Mesenchymal stem cell (in vitro differentiated cells and primary cell): ENCODE results near the gene SCARB2.

Source experiments
- DNase-seq: peaks from one replicate; pipeline ENCODE4 v3.0.0-alpha.2; 2013
- H2AFZ ChIP-seq: one replicate; pipeline ENCODE4 v1.6.1; 2013; ENCODE audit warnings: low read depth, mild to moderate bottlenecking, control low read depth, inconsistent platforms, low read length, moderate library complexity
- H2AK5ac ChIP-seq: 2 replicates; pipeline ENCODE4 v1.6.1; 2013; ENCODE audit warnings: low read length, moderate library complexity, mild to moderate bottlenecking, inconsistent platforms; ENCODE audit not compliant: severe bottlenecking
- H2BK120ac ChIP-seq: one replicate; pipeline ENCODE4 v1.6.1; 2013; ENCODE audit warnings: low read depth, mild to moderate bottlenecking, inconsistent platforms, low read length, moderate library complexity
- H2BK12ac ChIP-seq, 2 experiments: one replicate each; pipeline ENCODE4 v1.6.1; 2013; ENCODE audit warnings: inconsistent platforms in 2 of 2, low read length in 2 of 2, mild to moderate bottlenecking in 2 of 2, moderate library complexity in 2 of 2, control low read depth in 1 of 2
- H2BK15ac ChIP-seq: one replicate; pipeline ENCODE4 v1.6.1; 2013; ENCODE audit warnings: mild to moderate bottlenecking, low read depth, inconsistent platforms; ENCODE audit not compliant: poor library complexity, severe bottlenecking
- H2BK5ac ChIP-seq: 2 replicates; pipeline ENCODE4 v1.6.1; 2013; ENCODE audit warnings: low read depth, mild to moderate bottlenecking, low read length, control low read depth, inconsistent platforms; ENCODE audit not compliant: poor library complexity, severe bottlenecking
- H3K14ac ChIP-seq, 2 experiments: one replicate each; pipeline ENCODE4 v1.6.1; 2013; ENCODE audit warnings: inconsistent platforms in 2 of 2, low read length in 2 of 2, control low read depth in 1 of 2, mild to moderate bottlenecking in 1 of 2, moderate library complexity in 1 of 2
- H3K18ac ChIP-seq, 2 experiments: one replicate each; pipeline ENCODE4 v1.6.1; 2013; ENCODE audit warnings: inconsistent platforms in 2 of 2, low read length in 2 of 2, control low read depth in 1 of 2, low read depth in 1 of 2, mild to moderate bottlenecking in 1 of 2
- H3K23ac ChIP-seq, 2 experiments: one replicate each; pipeline ENCODE4 v1.6.1; 2013; ENCODE audit warnings: inconsistent platforms in 2 of 2, low read length in 2 of 2, mild to moderate bottlenecking in 2 of 2, moderate library complexity in 2 of 2, control low read depth in 1 of 2
- H3K27ac ChIP-seq: 2 replicates; pipeline ENCODE4 v1.5.1; 2013; ENCODE audit warnings: mild to moderate bottlenecking, moderate library complexity, low read length, control low read depth, inconsistent platforms; ENCODE audit not compliant: poor library complexity, severe bottlenecking
- H3K27me3 ChIP-seq, 2 experiments: 2 replicates each; pipeline versions ENCODE4 v1.6.1 to v1.7.0; 2013; ENCODE audit warnings: low read length in 2 of 2, mild to moderate bottlenecking in 2 of 2, moderate library complexity in 2 of 2, control low read depth in 1 of 2, inconsistent platforms in 1 of 2; ENCODE audit not compliant: control insufficient read depth in 1 of 2, insufficient read depth in 1 of 2
- H3K36me3 ChIP-seq, 2 experiments: 2 replicates each; pipeline versions ENCODE4 v1.6.1 to v1.7.0; 2013; ENCODE audit warnings: low read length in 2 of 2, control low read depth in 1 of 2, inconsistent platforms in 1 of 2, low read depth in 1 of 2, mild to moderate bottlenecking in 1 of 2; ENCODE audit not compliant: insufficient read depth in 2 of 2, control insufficient read depth in 1 of 2
- H3K4ac ChIP-seq, 2 experiments: one replicate each; pipeline ENCODE4 v1.6.1; 2013; ENCODE audit warnings: inconsistent platforms in 2 of 2, low read length in 2 of 2, mild to moderate bottlenecking in 2 of 2, moderate library complexity in 2 of 2, control low read depth in 1 of 2, low read depth in 1 of 2
- H3K4me1 ChIP-seq: 2 replicates; pipeline ENCODE4 v1.6.1; 2013; ENCODE audit warnings: low read depth, low read length, control low read depth; ENCODE audit not compliant: control insufficient read depth, insufficient read depth
- H3K4me2 ChIP-seq: 2 replicates; pipeline ENCODE4 v1.6.1; 2013; ENCODE audit warnings: low read length, mild to moderate bottlenecking, inconsistent platforms; ENCODE audit not compliant: poor library complexity, severe bottlenecking
- H3K4me3 ChIP-seq, 2 experiments: 2 replicates each; pipeline versions ENCODE4 v1.5.1 to v1.7.0; 2013; ENCODE audit warnings: low read length in 2 of 2, mild to moderate bottlenecking in 2 of 2, control low read depth in 1 of 2, low read depth in 1 of 2; ENCODE audit not compliant: insufficient read depth in 1 of 2
- H3K79me1 ChIP-seq: replicated peaks from 2 replicates; pipeline ENCODE4 v1.6.1; 2013; ENCODE audit warnings: mild to moderate bottlenecking, control low read depth, low read length, inconsistent platforms; ENCODE audit not compliant: poor library complexity, severe bottlenecking
- H3K9ac ChIP-seq: 2 replicates; pipeline ENCODE4 v1.7.0; 2013; ENCODE audit warnings: mild to moderate bottlenecking, low read length, moderate library complexity
- H3K9me3 ChIP-seq: 2 replicates; pipeline ENCODE4 v1.7.0; 2013; ENCODE audit warnings: mild to moderate bottlenecking, low read length; ENCODE audit not compliant: control insufficient read depth
- H4K8ac ChIP-seq: one replicate; pipeline ENCODE4 v1.6.1; 2013; ENCODE audit warnings: inconsistent platforms, mild to moderate bottlenecking, low read length, moderate library complexity
- H4K91ac ChIP-seq: one replicate; pipeline ENCODE4 v1.6.1; 2013; ENCODE audit warnings: mild to moderate bottlenecking, low read length, inconsistent platforms
- WGBS: methylation state at CpG from one replicate; pipeline ENCODE4 v1.1.7; 2013; ENCODE audit warnings: mixed read lengths; 5-methylcytosine and 5-hydroxymethylcytosine counted together

Gene SCARB2

DNA sequence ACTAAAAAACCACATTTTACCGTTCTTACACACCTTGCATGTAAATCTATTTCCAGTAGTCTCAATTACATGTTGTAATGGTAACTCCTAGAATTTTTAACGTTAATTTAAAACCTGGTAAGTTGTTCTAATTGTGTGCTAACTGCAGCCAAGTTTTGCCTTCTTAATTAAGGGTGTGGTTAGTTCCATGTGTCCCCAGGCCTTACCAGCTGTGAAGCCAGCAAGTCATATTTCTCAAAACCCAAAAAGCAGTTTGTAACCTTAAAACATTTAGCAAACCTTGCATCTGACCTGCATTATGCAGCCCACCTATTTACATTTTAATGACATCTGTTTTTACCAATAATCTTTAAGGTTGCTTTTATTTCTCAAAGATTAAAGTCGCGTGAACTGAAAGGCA is 19.5 kb upstream of the SCARB2 start:
- no peak overlapping the region for H3K27ac ChIP-seq
- H2BK5ac ChIP-seq, result no peak overlapping the region
- no peak overlapping the region for H3K14ac ChIP-seq
- no peak overlapping the region for H4K8ac ChIP-seq
- no peaks in the 10 kb centered on the region for H3K9me3 ChIP-seq
- no peaks in the 10 kb centered on the region for H3K36me3 ChIP-seq
- H2AFZ ChIP-seq, result no peak overlapping the region
- no peak overlapping the region for H3K4ac ChIP-seq
- H3K18ac ChIP-seq, result no peak overlapping the region
- H3K79me1 ChIP-seq, result no peaks in the 10 kb centered on the region
- no peak overlapping the region for H3K4me2 ChIP-seq
- H2BK120ac ChIP-seq, result no peak overlapping the region
- H2AK5ac ChIP-seq, result no peak overlapping the region
- H3K27me3 ChIP-seq, result no peaks in the 10 kb centered on the region
- H2BK12ac ChIP-seq, result no peak overlapping the region
- H3K23ac ChIP-seq, result no peak overlapping the region
- no peak overlapping the region for H3K4me3 ChIP-seq
- H2BK15ac ChIP-seq, result no peak overlapping the region
- 64% methylated on average over 4 of the region's 4 CpGs for WGBS
- H3K9ac ChIP-seq, result no peak overlapping the region
- DNase-seq, result no peak
- H3K4me1 ChIP-seq, result no peaks in the 10 kb centered on the region
- no peak overlapping the region for H4K91ac ChIP-seq

DNA sequence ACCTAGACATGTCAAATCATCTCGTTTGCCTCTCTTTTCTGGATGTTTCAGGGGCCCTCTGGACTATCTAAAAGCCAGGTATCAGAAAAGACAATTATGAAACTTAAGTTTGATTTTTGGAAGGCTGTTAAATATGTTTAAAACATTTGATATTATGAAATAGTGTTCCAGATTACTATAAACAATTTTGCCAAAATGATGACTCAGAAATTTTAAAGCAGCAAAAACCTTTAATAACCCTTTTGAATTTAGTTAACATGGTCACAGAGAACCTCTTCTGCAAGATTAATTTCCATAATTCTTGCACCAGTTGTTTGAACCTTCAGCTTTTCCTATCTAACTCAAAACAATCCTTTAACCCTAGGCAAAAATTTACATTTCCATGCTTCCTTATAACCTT is 19.1 kb upstream of the SCARB2 start:
- 100% methylated on average over 1 of the region's 1 CpG for WGBS
- no peak overlapping the region for H2AFZ ChIP-seq

GRCh38 chr4:76226418-76226817 is 12.8 kb upstream of the SCARB2 start:
- peaks cover 3% of the 10 kb centered on the region for H3K9me3 ChIP-seq
- H2BK12ac ChIP-seq, result no peak overlapping the region

More for the DNA sequence above, 19.1 kb upstream of the SCARB2 start:
- Histone ChIP-seq H3K9me3 (peaks cover under 1% of the 10 kb centered on the region), H3K27ac (no peak overlapping the region), H3K4ac (no peak overlapping the region), H3K9ac (no peak overlapping the region), H4K8ac (no peak overlapping the region), H3K4me3 (no peak overlapping the region), H2AK5ac (no peak overlapping the region), H2BK120ac (no peak overlapping the region), H2BK15ac (no peak overlapping the region), H4K91ac (no peak overlapping the region), H2BK5ac (no peak overlapping the region), H3K18ac (no peak overlapping the region), H3K4me1 (no peaks in the 10 kb centered on the region), H3K4me2 (no peak overlapping the region), H3K79me1 (no peaks in the 10 kb centered on the region), H3K14ac (no peak overlapping the region), H3K23ac (no peak overlapping the region), H2BK12ac (no peak overlapping the region), H3K27me3 (no peaks in the 10 kb centered on the region), H3K36me3 (no peaks in the 10 kb centered on the region)
- no peak for DNase-seq

DNA sequence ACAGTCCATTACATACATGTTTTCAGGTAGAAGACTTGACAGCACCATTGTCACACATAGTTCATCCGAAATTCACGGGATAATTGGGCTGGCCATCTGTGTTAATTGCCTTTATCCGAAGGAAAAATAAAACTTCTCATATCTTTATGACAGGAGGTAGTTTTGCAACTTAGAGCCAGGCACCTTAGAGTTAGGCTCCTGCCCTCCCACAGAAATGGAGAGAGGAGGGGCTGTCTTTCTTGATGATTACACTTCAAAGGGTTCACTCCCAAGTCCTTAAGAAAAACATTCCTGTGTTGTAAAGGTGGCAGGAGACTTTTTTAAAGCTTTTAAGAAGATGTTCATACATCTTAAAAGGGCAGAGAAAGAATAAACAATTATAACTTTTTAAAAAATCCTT is 10.5 kb upstream of the SCARB2 start:
- H3K4me3 ChIP-seq, result no peak overlapping the region
- no peaks in the 10 kb centered on the region for H3K27me3 ChIP-seq
- 73% methylated on average over 2 of the region's 3 CpGs for WGBS

More at GRCh38 chr4:76226418-76226817, 12.8 kb upstream of the SCARB2 start:
- no peak overlapping the region for H2BK15ac ChIP-seq
- no peaks in the 10 kb centered on the region for H3K4me1 ChIP-seq
- no peak overlapping the region for H4K8ac ChIP-seq
- no peak for DNase-seq
- no CpG with 5 or more reads among the region's 1 CpG for WGBS
- H3K79me1 ChIP-seq, result no peaks in the 10 kb centered on the region
- H3K4ac ChIP-seq, result no peak overlapping the region
- no peak overlapping the region for H3K4me2 ChIP-seq
- H3K27me3 ChIP-seq, result no peaks in the 10 kb centered on the region
- no peak overlapping the region for H3K18ac ChIP-seq
- H2AFZ ChIP-seq, result no peak overlapping the region
- H3K23ac ChIP-seq, result no peak overlapping the region
- H2AK5ac ChIP-seq, result no peak overlapping the region
- no peak overlapping the region for H4K91ac ChIP-seq
- no peak overlapping the region for H3K14ac ChIP-seq
- H3K4me3 ChIP-seq, result no peak overlapping the region
- H3K27ac ChIP-seq, result no peak overlapping the region
- no peaks in the 10 kb centered on the region for H3K36me3 ChIP-seq
- H2BK120ac ChIP-seq, result no peak overlapping the region
- no peak overlapping the region for H3K9ac ChIP-seq
- no peak overlapping the region for H2BK5ac ChIP-seq

More for the DNA sequence above, 10.5 kb upstream of the SCARB2 start:
- Histone ChIP-seq H2BK5ac (no peak overlapping the region), H3K14ac (no peak overlapping the region), H3K9ac (no peak overlapping the region), H3K27ac (no peak overlapping the region), H2BK15ac (no peak overlapping the region), H2AK5ac (no peak overlapping the region), H3K18ac (no peak overlapping the region), H3K79me1 (no peaks in the 10 kb centered on the region), H3K4ac (no peak overlapping the region), H3K4me1 (peaks cover 2% of the 10 kb centered on the region), H3K23ac (no peak overlapping the region), H2BK12ac (no peak overlapping the region), H3K9me3 (peaks cover 3% of the 10 kb centered on the region), H2AFZ (no peak overlapping the region), H3K4me2 (no peak overlapping the region), H4K91ac (no peak overlapping the region), H4K8ac (no peak overlapping the region), H2BK120ac (no peak overlapping the region), H3K36me3 (no peaks in the 10 kb centered on the region)
- DNase-seq, result no peak
